Gastroesophageal sphincter (tissue), 4 donors: Measurements from ENCODE around the gene SLC16A6. TPM values are rescaled to one million over a fixed set of nuclear protein-coding genes. Genes with fewer than 3 reads are reported as not detected.

ENCODE experiments used
- ATAC-seq: fragments of 150-250 bp; one replicate; pipeline ENCODE4 v1.9.1; 2016; ENCODE audit warnings: mild to moderate bottlenecking, moderate library complexity
- H3K27ac ChIP-seq, 4 donors: fragments of 200-600 bp; sonication (generic) in 3 of 4; 1 replicate in 3 of 4; 2 replicates in 1 of 4; pipeline ENCODE4 v1.5.1; 2016 to 2019
- H3K27me3 ChIP-seq: fragments of 200-600 bp; sonication (generic); one replicate; pipeline ENCODE4 v1.5.1; 2019
- H3K36me3 ChIP-seq, 2 donors: fragments of 200-600 bp; sonication (generic); one replicate each; pipeline ENCODE4 v1.5.1; 2019; ENCODE audit warnings: control low read depth in 1 of 2
- H3K4me1 ChIP-seq, 3 donors: fragments of 200-600 bp; sonication (generic); 1 replicate in 2 of 3; 2 replicates in 1 of 3; pipeline ENCODE4 v1.5.1; 2016 to 2019; ENCODE audit warnings: control low read depth in 2 of 3
- H3K4me3 ChIP-seq, 2 donors: fragments of 200-600 bp; sonication (generic); one replicate each; pipeline ENCODE4 v1.5.1; 2019; ENCODE audit warnings: mild to moderate bottlenecking in 1 of 2, moderate library complexity in 1 of 2
- H3K9me3 ChIP-seq, 3 donors: fragments of 200-600 bp; sonication (generic); one replicate each; pipeline ENCODE4 v1.5.1; 2017 to 2019; ENCODE audit warnings: control low read depth in 2 of 3
- EP300 ChIP-seq: sonication (generic); formaldehyde crosslinking; IDR thresholded peaks from one replicate; pipeline ENCODE4 v1.6.1; 2017; ENCODE audit warnings: antibody characterized with exemption, mild to moderate bottlenecking
- POLR2A ChIP-seq, 2 donors: fragments of 450-650 bp; IDR thresholded peaks; one replicate each; pipeline ENCODE4 v1.6.1; 2017; ENCODE audit warnings: antibody characterized with exemption in 2 of 2, mild to moderate bottlenecking in 2 of 2, moderate library complexity in 1 of 2
- POLR2AphosphoS5 ChIP-seq: sonication (generic); formaldehyde crosslinking; IDR thresholded peaks from one replicate; pipeline ENCODE4 v1.6.1; 2017; ENCODE audit warnings: antibody characterized with exemption
- WGBS, 2 donors: methylation state at CpG; one replicate each; pipeline ENCODE4 v1.1.5; 2018; ENCODE audit warnings: low coverage in 1 of 2; 5-methylcytosine and 5-hydroxymethylcytosine counted together
- total RNA-seq, 4 donors: library from RNA; depleted of rRNA; stranded (reverse); fragments of >200 nt; gene quantifications; one replicate each; pipeline ENCODE4 v1.1.0, GENCODE V29; 2016
- TF ChIP-seq, protein P1 (sequence below), 4 experiments: fragments of 200-600 bp in 2 of 4; fragments of 450-650 bp in 2 of 4; sonication (generic) in 1 of 4; IDR thresholded peaks; one replicate each; pipeline ENCODE4 v1.5.1; 2017 to 2019; ENCODE audit warnings: antibody characterized with exemption in 4 of 4, mild to moderate bottlenecking in 2 of 4, moderate library complexity in 2 of 4

The SLC16A6 gene
- total RNA-seq, 4 donors from 2014 or later: 0.27 to 0.67 (median 0.46) TPM; not detected in 1

DNA sequence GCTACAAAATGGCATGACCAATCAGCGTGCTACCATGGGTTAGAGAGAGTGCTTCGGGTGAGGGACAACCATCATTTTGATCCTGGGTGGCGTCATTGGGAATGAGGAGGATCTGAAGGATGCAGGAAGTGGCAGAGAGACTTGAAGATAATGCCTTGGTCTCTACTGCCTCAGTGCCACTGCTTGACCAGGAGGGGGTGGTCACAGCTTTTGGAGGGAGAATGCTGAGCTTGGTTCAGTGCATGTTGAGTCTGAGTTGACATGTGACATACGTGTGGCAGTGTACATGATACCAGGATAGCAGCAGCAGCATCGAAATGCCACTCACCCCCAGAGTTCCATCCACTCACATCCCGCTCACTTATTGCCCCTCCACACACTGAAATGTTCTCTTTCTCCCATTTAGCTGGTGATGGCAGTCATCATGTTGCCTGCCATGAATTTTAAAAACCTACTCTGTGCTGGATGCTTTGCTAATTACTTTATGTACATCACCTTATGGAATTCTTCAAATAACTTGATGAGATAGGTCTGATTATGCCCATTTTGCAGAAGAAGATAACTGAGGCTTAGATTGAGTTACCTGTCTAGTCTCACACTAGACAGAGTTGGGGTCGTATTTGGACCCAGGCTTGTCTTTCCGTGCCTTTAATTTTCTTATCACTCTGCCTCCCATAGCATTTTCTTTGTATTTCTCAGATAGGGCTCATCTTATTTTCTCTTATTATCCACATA lies 37.1 kb upstream of the SLC16A6 start:
- no peak overlapping the region for H3K27ac ChIP-seq
- TF ChIP-seq POLR2A (IDR thresholded peaks at IDR 0.05) (no peak), POLR2AphosphoS5 (no peak), EP300 (no peak)
- TF ChIP-seq, protein P1, sequence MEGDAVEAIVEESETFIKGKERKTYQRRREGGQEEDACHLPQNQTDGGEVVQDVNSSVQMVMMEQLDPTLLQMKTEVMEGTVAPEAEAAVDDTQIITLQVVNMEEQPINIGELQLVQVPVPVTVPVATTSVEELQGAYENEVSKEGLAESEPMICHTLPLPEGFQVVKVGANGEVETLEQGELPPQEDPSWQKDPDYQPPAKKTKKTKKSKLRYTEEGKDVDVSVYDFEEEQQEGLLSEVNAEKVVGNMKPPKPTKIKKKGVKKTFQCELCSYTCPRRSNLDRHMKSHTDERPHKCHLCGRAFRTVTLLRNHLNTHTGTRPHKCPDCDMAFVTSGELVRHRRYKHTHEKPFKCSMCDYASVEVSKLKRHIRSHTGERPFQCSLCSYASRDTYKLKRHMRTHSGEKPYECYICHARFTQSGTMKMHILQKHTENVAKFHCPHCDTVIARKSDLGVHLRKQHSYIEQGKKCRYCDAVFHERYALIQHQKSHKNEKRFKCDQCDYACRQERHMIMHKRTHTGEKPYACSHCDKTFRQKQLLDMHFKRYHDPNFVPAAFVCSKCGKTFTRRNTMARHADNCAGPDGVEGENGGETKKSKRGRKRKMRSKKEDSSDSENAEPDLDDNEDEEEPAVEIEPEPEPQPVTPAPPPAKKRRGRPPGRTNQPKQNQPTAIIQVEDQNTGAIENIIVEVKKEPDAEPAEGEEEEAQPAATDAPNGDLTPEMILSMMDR (IDR thresholded peaks at IDR 0.05): no peak
- no peak for ATAC-seq
- no peak overlapping the region for H3K4me3 ChIP-seq
- WGBS, 2 donors: 86 to 97% methylated on average over 6 to 8 of the region's 8 CpGs
- H3K36me3 ChIP-seq: no peaks in the 10 kb centered on the region
- H3K4me1 ChIP-seq: no peaks in the 10 kb centered on the region
- H3K9me3 ChIP-seq: peaks cover 0 to 26% (median 0%) of the 10 kb centered on the region in 3 donors
- no peaks in the 10 kb centered on the region for H3K27me3 ChIP-seq

DNA sequence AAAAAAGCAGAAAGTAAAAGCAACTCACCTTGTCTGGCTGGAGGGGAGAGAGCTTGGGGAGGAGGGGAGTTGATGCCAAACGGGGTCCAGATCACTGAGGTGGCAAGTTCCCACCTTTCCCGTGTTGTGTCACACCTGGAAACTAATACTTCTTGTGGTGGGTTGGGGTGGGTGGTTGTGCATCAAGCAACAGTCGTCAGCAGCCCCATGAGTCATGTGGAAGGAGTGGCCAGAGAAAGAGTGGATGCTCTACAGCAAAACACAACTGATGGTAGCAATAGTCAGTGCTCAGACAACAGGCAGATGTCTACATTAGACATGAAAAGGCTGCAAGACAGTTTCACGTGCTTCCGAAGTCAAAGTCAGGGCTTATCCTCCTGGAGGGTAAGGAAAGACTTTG lies 35.8 kb upstream of the SLC16A6 start:
- H3K27me3 ChIP-seq: no peaks in the 10 kb centered on the region
- whole genome bisulfite sequencing, 2 donors: 20 to 78% methylated on average over 1 to 5 of the region's 5 CpGs
- H3K4me1 ChIP-seq: no peaks in the 10 kb centered on the region
- H3K36me3 ChIP-seq: no peaks in the 10 kb centered on the region
- peaks cover 0 to 13% (median 0%) of the 10 kb centered on the region in 3 donors for H3K9me3 ChIP-seq
- no peak for TF ChIP-seq EP300
- TF ChIP-seq, protein P1 (IDR thresholded peaks at IDR 0.05): no peak
- no peak for TF ChIP-seq POLR2A (IDR thresholded peaks at IDR 0.05)
- TF ChIP-seq POLR2AphosphoS5: no peak
- H3K27ac ChIP-seq: no peak overlapping the region
- no peak for ATAC-seq
- no peak overlapping the region for H3K4me3 ChIP-seq

DNA sequence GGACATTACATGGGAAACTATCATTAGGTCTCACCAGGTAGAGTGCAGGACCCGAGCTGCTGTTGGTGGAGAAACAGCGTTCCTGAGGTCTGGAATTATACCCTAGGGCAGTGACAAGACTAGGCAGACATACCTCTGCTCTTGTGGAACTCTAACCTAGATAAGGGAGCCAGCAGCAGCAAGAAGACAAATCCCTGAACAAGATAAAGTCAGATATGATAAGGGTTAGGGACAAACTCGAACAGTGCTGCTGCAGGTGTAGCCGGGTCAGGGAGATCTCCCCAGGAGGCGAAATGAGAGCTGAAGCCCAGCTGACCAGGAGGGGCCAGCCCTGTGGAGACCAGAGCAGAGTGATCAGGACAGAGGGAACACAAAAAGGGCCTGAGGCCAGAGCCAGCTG lies 35.0 kb upstream of the SLC16A6 start:
- no peak overlapping the region for H3K4me3 ChIP-seq
- TF ChIP-seq POLR2A (IDR thresholded peaks at IDR 0.05): no peak
- TF ChIP-seq, protein P1 (IDR thresholded peaks at IDR 0.05): no peak
- TF ChIP-seq EP300: no peak
- no peak for TF ChIP-seq POLR2AphosphoS5
- 77% methylated on average over 5 of the region's 5 CpGs; no CpG with 5 or more reads in 1 of the 2 donors for WGBS, 2 donors
- H3K27ac ChIP-seq: no peak overlapping the region
- H3K4me1 ChIP-seq: no peaks in the 10 kb centered on the region
- H3K9me3 ChIP-seq: peaks cover 0 to 6% (median 0%) of the 10 kb centered on the region in 3 donors
- H3K27me3 ChIP-seq: no peaks in the 10 kb centered on the region
- ATAC-seq: no peak
- no peaks in the 10 kb centered on the region for H3K36me3 ChIP-seq

- no peaks in the 10 kb centered on the region for H3K4me1 ChIP-seq
- no peak for ATAC-seq
- no peak overlapping the region for H3K4me3 ChIP-seq
- WGBS, 2 donors: 88 to 91% methylated on average over 3 to 8 of the region's 8 CpGs
- no peak overlapping the region for H3K27ac ChIP-seq
- TF ChIP-seq POLR2AphosphoS5 (no peak), POLR2A (IDR thresholded peaks at IDR 0.05) (no peak), EP300 (no peak)
- TF ChIP-seq, protein P1 (IDR thresholded peaks at IDR 0.05): no peak
- H3K9me3 ChIP-seq: no peaks in the 10 kb centered on the region
- no peaks in the 10 kb centered on the region for H3K27me3 ChIP-seq
- no peaks in the 10 kb centered on the region for H3K36me3 ChIP-seq
These were observed 33.9 kb upstream of the SLC16A6 start for GRCh38 chr17:68324654-68325336.
